CD4-positive, alpha-beta T cell treated with Interleukin-2 at 100 ng/mL for 4 hours (primary cell): ENCODE results near the gene STARD7.

ENCODE experiments used
- DNase-seq: peaks from one replicate; pipeline ENCODE4 v3.0.0-alpha.2; 2020; ENCODE audit warnings: low spot score

STARD7 gene

DNA sequence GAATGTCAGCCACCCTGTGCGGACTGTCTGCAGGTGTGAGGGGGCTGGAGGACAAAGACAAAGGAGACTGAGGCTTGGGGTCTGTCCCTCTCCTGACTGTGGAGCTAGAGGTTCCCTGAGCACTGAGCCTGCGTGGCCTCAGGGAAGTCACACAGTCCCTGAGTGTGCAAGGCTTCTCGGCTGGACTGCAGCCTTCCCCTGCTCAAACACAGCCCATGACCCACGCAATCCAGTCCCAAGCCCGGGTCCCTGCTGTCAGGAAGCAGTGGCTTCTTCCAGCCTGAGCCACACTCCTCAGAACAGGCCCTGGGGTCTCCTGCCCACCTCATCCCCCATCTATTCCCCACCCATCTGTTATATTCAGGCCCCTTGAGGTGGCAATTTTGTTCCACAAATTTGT, 73.0 kb downstream of the STARD7 start:
- DNase-seq, result no peak

DNA sequence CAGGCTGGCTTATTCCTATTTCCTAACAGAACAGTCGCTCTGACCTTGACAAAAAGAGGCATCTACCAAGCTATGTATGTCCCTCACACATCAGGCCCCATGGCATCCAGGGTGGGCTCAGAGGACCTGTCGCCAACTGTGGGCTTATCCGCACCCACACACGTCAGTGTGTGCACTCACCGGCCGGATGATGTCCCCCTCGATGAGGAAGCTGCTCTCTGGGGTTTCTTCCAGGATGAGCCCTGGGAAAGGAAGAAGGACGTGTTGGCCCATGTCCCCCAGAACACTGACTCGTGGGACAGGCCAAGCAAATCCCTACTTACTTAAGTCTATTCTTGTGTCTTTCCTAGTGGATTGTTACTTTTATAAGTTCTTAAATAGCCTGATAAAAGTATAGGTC, 73.5 kb downstream of the STARD7 start:
- DNase-seq, result no peak
